HG03159 (cell line): ENCODE results near the gene MYLK4.

Experiments used
- ATAC-seq: cut with Tn5 transposase; IDR thresholded peaks from one replicate; pipeline ENCODE4 v1.9.1; 2021; ENCODE audit warnings: mild to moderate bottlenecking, moderate library complexity; ENCODE audit not compliant: unreplicated experiment

MYLK4 gene

DNA sequence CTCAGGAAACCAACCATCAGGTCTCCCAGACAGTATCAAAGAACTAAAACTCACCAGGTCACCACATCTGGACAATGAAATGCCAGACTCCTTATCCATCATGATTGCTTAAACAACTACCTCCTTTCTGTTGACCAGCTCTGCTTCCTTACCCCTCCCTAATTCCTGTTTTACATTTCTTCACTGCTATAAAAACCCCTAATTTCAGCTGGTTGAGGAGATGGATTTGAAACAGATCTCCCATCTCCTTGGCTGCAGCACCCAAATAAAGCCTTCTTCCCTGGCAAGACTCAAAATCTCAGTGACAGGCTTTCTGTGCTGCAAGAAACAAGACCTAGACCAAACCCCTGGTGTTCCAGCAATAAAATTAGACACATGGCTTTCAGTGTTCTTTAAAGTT lies 40.3 kb downstream of the MYLK4 start:
- ATAC-seq = no peak

DNA sequence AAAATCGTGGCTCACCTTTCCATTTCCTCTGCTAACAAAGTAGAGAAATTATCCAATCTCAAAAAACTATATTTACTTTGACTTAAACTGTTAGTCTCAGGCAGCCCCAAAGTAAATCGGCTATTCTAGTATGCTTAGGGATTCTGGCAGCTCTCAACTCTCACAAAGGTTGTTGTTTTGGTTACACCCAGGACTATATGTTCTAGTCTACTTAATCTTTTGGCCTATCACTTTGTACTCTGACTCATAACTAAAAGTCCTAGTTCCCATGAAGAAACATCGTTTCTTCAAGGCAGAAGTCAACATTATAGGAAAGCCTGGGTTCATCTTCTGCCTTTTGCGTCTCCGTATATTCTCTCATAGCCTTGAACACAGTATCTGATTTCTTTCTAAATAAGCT lies 42.3 kb downstream of the MYLK4 start:
- ATAC-seq = no peak

DNA sequence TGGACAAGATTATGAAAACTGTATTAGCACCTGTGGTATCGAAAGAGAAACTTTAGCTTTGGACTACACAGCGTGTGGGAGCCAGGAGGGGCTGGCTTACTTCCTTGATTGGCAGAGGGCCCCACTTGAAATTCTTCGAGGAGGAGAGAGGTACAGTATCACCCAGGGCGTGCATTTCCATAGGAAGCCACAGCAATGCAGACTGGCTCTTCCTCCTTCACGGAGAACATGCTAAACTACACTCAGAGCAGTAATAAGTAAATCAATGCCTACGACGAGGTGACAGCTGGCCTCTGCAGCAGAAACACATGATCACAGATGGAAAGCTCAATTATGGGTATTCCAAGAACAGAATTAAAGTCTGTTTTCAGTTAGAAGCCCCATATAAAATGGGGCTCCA lies 44.2 kb downstream of the MYLK4 start:
- no peak for ATAC-seq

- no peak for ATAC-seq
These were observed 45.5 kb downstream of the MYLK4 start for GRCh38 chr6:2705256-2705655.

- ATAC-seq = no peak
These were observed 53.4 kb downstream of the MYLK4 start for GRCh38 chr6:2697291-2697690.

DNA sequence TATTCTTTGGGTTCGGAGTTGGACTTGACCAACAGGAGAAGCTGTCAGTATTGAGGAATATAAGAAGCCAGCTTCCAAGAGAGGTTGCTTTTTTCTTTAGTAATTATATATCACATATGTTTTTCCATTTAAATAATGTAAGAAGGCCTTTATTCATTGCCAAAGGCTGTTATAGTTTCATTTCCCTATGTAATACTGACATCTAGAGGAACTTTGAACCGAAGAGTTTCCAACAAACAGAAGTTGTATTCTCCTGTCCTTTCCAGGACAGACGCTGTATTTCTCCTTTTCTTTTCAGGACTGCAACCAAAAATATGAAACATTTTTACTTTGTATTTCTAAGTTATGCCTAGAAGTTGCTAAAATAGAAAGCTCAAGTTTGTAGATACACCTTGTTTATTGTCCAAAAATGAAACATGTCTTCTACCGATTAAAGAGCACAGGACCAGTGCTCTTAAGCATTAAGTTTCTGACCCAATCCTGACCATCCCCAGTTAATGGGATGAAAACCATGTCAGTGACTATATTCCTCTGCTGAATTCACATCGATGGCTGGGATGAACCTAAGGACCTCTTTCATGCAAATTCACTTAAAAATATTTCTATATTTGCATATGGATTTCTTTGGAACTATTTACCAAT lies 55.1 kb downstream of the MYLK4 start:
- ATAC-seq = no peak

DNA sequence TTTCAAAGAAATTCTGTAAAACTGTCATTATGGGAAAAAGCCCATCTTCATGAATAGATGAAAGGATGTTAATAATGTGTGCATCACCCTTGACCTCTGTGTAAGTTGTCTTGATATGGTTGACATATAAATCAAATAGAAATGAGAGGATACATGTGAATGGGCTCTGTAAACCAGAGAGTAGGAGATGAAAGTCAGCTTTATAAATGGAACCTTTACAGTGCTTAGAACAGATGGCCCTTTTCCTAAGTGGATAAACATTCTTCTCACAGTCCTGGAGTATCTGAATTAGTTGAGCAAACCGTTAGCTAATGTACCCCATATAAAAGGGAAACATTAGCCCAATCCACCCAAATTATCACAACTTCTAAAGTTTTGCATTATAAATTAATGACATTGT lies 57.5 kb downstream of the MYLK4 start:
- no peak for ATAC-seq

GRCh38 chr6:2688401-2689064 lies 62.2 kb downstream of the MYLK4 start:
- no peak for ATAC-seq

GRCh38 chr6:2687456-2687855 lies 63.3 kb downstream of the MYLK4 start:
- no peak for ATAC-seq

DNA sequence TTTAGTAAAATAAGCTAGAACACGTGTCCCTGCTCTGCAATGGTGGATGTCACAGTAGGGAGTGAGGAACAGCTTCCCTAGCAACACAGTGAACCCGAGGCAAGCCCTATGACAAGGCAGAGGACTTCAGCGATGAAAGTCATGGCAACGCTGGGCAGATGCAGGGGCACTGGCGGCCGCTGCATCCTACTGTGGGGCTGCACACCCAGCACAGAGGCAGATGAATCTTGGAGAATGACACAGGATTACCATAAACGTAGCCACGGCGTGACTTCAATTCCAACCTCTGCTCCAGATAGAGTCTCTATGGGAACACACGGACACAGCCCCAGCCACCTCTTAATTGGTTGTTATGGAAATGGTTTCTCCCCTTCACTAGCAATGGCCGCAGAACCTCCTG lies 64.2 kb downstream of the MYLK4 start:
- no peak for ATAC-seq

DNA sequence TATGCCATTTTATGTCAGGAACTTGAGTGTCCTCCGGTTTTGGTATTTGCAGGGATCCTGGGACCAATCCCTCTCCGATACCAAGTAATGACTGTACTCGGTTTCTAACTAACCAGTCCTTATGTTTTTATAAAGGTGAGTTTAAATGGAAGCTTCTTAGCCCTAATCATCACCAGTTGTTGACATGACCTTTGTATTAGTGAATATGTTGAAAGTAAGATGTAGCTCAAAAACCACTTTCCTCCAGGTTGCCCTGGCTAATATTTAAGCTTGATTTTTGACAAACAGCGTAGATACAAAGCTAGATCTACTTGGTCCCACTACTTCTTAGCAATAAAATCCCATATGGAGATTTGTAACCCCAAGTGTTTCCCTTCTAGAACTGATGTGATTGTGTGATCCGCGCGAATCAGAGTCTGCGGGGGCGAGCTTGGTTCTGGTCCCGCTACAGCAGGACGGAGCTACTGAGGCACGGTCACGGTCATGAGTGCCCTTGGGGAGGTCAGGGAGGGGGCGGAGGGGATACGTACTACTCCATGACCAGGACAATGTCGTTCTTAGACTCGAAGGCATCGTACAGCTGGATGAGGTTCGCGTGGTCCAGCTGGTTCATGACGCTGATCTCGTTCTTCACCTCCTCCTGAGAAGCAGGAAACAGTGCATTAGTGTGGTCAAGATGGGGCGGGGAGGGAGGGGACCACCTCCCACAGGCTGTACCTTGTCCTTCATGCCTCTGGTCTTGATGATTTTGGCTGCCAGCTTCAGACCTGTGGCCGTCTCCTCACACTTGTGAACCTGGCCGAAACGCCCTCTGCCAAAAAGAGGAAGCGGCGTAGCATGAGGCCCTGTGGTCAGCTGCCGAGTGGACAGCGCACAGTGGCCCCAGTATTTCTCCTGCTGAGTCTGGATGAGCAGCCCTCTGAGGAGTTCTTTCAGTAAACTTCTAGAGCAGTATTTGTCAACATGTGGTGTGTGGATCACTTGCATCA lies 65.7 kb downstream of the MYLK4 start:
- ATAC-seq = no peak

- ATAC-seq = no peak
These were observed 66.5 kb downstream of the MYLK4 start for GRCh38 chr6:2684103-2684749.

DNA sequence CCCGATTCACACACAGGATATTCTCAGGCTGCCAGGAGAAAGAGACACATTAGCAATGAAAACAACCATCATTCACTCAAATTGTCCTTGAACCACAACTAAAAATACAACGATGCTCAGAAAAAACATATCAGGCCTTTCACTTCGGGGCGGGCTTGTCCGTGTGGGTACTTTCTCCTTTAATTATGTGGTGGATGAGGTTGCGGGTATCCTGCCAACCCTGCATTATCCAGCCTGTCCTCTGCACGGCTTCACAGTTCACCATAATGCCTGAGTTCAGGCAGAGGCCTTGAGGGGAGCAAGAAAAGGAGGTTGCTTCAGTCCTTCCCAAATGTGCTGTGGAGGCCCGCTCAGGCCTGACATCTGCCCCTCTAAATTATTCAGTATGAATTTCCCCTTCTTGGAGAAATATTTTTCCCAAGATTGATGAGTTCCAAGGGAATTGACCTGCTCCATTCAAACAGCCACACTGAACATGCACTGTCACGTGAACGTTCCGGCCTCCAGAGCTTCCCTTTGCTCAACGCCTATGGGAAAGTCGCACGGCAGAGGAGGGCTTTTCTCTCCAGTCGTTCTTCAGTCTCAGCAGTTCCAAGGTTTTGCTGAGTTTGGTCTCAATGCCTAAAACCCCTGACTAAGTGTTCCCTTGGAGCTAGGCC lies 70.3 kb downstream of the MYLK4 start:
- no peak for ATAC-seq

GRCh38 chr6:2677080-2677593 lies 73.6 kb downstream of the MYLK4 start:
- ATAC-seq = no peak

GRCh38 chr6:2676048-2676447 lies 74.7 kb downstream of the MYLK4 start:
- ATAC-seq = no peak

DNA sequence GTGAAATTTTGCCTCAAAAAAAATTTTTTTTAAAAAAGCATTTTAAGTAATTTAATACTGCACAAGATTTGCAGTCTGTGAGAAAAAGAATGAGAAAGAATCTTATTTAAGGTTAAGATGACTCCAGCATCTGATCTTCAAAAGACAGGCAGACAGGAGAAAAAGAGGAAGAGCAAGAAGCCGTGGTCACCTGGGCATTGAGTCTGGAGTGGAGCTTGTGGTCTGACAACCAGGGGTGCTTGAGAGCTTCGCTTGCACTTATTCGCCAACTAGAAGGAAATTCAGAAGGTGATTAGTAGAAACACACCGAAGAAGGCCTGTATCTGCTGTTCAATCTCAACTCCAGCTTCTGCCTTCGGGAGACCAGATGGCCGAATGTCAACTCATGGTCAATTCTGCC lies 75.9 kb downstream of the MYLK4 start:
- ATAC-seq = no peak

DNA sequence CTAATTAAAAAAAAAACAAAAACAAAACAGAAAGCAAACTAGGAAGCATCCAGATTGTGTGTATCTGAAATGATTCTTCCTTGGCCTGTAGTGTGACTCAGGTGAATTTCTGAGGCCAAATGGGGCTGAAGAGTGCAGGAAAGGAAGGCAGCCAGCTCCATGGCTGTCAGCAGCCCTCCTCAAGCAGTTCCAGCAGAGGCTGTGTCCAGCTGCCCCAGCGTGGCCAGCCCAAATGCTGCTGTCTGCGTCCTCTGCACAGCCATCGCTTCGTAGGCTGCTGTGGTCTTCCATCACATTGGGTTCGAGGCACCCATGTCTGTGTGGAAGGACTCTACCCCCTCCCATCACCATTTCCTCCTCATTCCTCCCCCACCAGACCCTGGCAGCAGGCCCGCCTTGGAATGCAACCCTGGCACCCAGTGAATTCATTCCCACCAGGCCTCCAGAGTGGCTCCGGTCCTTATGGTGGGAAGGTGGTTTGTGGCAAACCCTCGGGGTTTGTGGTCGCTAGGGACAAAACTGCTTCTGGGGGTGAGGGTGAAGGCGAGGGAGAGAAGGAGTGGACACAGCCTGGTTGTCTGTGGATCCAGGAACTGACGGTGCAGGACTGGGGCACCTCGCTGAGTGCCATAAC lies 81.5 kb downstream of the MYLK4 start:
- no peak for ATAC-seq

GRCh38 chr6:2667617-2668016 lies 83.1 kb downstream of the MYLK4 start:
- ATAC-seq = no peak

DNA sequence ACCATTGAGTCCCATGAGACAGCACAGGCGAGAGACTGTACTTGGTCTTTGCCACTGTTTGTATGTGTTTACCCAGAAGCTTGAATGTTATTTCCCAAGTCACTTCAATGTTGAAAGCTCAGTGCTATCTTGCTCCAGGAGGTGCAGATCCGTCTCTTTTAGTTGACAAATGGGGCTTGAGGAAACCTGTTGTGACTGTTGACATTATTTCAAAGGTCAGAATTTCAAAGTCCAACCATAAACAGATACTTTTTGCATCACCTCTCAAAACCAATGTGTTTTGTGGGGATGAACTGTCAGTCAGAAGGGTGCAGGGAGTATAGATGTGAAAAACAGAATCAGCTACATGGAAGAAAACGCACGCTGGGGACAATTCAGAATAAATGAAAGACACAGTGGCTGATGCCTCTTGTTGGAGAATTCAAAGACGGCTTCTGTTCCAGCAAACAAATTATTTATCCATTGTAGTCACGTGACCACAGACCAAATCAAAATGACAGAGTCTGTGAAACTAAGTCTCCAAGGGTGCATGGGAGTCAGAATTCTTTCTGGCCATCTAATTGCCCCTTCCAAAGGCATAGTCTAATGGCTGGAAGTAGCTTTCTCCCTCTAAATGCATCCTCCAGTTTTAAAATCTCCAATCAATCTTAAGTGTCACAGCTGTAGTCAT lies 83.7 kb downstream of the MYLK4 start:
- no peak for ATAC-seq
